HFF-Myc (cell line): ENCODE data around the gene GRIA4.

Experiments used
- DNase-seq: peaks from one replicate; pipeline ENCODE4 v3.0.0-alpha.2; 2011; ENCODE audit warnings: low read depth; ENCODE audit errors: extremely low read depth
- H3K4me3 ChIP-seq: replicated peaks from 2 replicates; pipeline ENCODE4 v1.5.1; 2011; ENCODE audit warnings: low read depth, mild to moderate bottlenecking, control low read depth, low read length
- TF ChIP-seq, protein P1 (sequence below): IDR thresholded peaks from 2 replicates; pipeline ENCODE4 v1.5.1; 2012; ENCODE audit warnings: mild to moderate bottlenecking, low read depth, low read length, control low read depth; ENCODE audit errors: missing control alignments

The GRIA4 gene

GRCh38 chr11:106014035-106014434 lies 404.2 kb downstream of the GRIA4 start:
- TF ChIP-seq, protein P1, sequence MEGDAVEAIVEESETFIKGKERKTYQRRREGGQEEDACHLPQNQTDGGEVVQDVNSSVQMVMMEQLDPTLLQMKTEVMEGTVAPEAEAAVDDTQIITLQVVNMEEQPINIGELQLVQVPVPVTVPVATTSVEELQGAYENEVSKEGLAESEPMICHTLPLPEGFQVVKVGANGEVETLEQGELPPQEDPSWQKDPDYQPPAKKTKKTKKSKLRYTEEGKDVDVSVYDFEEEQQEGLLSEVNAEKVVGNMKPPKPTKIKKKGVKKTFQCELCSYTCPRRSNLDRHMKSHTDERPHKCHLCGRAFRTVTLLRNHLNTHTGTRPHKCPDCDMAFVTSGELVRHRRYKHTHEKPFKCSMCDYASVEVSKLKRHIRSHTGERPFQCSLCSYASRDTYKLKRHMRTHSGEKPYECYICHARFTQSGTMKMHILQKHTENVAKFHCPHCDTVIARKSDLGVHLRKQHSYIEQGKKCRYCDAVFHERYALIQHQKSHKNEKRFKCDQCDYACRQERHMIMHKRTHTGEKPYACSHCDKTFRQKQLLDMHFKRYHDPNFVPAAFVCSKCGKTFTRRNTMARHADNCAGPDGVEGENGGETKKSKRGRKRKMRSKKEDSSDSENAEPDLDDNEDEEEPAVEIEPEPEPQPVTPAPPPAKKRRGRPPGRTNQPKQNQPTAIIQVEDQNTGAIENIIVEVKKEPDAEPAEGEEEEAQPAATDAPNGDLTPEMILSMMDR, result no peak
- no peak overlapping the region for H3K4me3 ChIP-seq
- no peak for DNase-seq

- no peak overlapping the region for H3K4me3 ChIP-seq
- DNase-seq, result no peak
- TF ChIP-seq, protein P1, result no peak
These were observed 404.7 kb downstream of the GRIA4 start for GRCh38 chr11:106014620-106015019.

- TF ChIP-seq, protein P1, result no peak
- no peak for DNase-seq
- no peak overlapping the region for H3K4me3 ChIP-seq
These were observed 405.2 kb downstream of the GRIA4 start for GRCh38 chr11:106015066-106015465.

GRCh38 chr11:106017093-106017492 lies 407.2 kb downstream of the GRIA4 start:
- DNase-seq, result no peak
- TF ChIP-seq, protein P1, result no peak
- H3K4me3 ChIP-seq, result no peak overlapping the region

DNA sequence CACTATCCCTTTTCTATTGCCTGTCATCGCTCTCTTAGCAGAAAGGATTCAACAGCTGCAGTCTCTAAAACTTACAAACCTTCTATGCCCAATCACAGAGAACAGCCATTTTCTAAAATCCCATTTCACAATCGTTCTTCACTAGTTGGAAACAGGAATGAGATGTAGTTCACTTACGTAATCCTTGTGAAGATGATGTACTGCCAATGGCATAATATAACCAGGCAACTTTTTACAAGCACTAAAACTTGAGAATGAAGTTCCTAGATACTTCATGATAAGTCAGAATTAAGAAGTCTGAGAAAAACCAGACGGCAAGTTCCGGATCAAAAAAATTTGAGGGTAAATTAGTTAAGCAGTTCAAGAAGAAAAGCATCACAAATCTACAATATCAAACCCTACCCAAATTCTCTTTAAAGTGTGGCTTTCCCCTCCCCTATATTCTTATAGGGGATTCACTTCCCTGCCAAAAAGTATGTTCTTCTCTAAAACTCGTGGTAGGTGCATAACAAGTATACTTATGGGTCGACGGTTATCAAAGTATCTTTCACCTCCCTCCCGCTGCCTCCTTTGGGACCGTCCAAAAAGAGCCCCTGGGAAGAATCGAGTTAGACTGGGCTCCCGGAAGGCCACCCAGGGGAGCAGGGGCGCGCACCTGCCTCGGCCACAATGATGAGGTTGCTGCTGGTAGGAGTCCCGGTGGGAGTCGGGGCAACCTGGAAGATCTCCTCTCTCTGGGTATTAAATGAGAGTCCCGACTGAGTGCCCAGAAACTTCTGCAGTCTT lies 411.5 kb downstream of the GRIA4 start:
- DNase-seq, result no peak
- H3K4me3 ChIP-seq, result peak overlapping the region; percentile 89

GRCh38 chr11:106021967-106022794 lies 412.3 kb downstream of the GRIA4 start, which contains the start of gene MSANTD4:
Gene MSANTD4, minus strand, starts transcription at chr11:106022240. Its CDS starts 11,323 bp downstream, at chr11:106010917.
- DNase-seq, result peak; percentile 98
- H3K4me3 ChIP-seq, result peak within 1 kb of the TSS; percentile 89
- TF ChIP-seq, protein P1, result no peak

More for the DNA sequence above, 411.5 kb downstream of the GRIA4 start:
- TF ChIP-seq, protein P1, result no peak
